Measurements from ENCODE around the gene HIVEP1. TPM values are rescaled to one million over a fixed set of nuclear protein-coding genes. Genes with fewer than 3 reads are reported as not detected.

HIVEP1 gene
- total RNA-seq, 1 experiment from 2014 or later = 16.7 TPM

GRCh38 chr6:12022481-12022880, 10.4 kb downstream of the HIVEP1 start:
- in situ Hi-C loops (cut with HindIII; ENCODE audit: low pct_unique_long_range_greater_than_20kb, low sequenced_read_pairs) (no loop called here), intact Hi-C loops (cut with micrococcal nuclease; ENCODE audit: unreplicated experiment) (no loop called here)
- ChIA-PET POLR2A (no interaction called here), CTCF (no interaction called here)
- Histone ChIP-seq H3K27ac (ENCODE audit: low read length) (no peak overlapping the region), H3K27me3 (ENCODE audit: control insufficient read depth, insufficient read depth, low read length) (no peaks in the 10 kb centered on the region), H3K4me3 (ENCODE audit: low read depth in 2 of 2, low read length in 2 of 2) (no peak overlapping the region), H3K4me1 (ENCODE audit: control insufficient read depth, insufficient read depth, low read length) (no peaks in the 10 kb centered on the region), H3K9me3 (ENCODE audit: control insufficient read depth, insufficient read depth, low read depth, low read length) (no peaks in the 10 kb centered on the region), H3K36me3 (ENCODE audit: control insufficient read depth, insufficient read depth, low read length) (no peaks in the 10 kb centered on the region; the same call in 1 of the 2 replicates)
- DNase-seq (ENCODE audit: low read depth, low spot score) (no peak), ATAC-seq (no peak)
- TF ChIP-seq, protein P1, sequence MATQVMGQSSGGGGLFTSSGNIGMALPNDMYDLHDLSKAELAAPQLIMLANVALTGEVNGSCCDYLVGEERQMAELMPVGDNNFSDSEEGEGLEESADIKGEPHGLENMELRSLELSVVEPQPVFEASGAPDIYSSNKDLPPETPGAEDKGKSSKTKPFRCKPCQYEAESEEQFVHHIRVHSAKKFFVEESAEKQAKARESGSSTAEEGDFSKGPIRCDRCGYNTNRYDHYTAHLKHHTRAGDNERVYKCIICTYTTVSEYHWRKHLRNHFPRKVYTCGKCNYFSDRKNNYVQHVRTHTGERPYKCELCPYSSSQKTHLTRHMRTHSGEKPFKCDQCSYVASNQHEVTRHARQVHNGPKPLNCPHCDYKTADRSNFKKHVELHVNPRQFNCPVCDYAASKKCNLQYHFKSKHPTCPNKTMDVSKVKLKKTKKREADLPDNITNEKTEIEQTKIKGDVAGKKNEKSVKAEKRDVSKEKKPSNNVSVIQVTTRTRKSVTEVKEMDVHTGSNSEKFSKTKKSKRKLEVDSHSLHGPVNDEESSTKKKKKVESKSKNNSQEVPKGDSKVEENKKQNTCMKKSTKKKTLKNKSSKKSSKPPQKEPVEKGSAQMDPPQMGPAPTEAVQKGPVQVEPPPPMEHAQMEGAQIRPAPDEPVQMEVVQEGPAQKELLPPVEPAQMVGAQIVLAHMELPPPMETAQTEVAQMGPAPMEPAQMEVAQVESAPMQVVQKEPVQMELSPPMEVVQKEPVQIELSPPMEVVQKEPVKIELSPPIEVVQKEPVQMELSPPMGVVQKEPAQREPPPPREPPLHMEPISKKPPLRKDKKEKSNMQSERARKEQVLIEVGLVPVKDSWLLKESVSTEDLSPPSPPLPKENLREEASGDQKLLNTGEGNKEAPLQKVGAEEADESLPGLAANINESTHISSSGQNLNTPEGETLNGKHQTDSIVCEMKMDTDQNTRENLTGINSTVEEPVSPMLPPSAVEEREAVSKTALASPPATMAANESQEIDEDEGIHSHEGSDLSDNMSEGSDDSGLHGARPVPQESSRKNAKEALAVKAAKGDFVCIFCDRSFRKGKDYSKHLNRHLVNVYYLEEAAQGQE (IDR thresholded peaks at IDR 0.05; ENCODE audit: insufficient read depth in 1 of 2, low read depth in 2 of 2, low read length in 1 of 2) = no peak
- TF ChIP-seq, protein P2, sequence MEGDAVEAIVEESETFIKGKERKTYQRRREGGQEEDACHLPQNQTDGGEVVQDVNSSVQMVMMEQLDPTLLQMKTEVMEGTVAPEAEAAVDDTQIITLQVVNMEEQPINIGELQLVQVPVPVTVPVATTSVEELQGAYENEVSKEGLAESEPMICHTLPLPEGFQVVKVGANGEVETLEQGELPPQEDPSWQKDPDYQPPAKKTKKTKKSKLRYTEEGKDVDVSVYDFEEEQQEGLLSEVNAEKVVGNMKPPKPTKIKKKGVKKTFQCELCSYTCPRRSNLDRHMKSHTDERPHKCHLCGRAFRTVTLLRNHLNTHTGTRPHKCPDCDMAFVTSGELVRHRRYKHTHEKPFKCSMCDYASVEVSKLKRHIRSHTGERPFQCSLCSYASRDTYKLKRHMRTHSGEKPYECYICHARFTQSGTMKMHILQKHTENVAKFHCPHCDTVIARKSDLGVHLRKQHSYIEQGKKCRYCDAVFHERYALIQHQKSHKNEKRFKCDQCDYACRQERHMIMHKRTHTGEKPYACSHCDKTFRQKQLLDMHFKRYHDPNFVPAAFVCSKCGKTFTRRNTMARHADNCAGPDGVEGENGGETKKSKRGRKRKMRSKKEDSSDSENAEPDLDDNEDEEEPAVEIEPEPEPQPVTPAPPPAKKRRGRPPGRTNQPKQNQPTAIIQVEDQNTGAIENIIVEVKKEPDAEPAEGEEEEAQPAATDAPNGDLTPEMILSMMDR (IDR thresholded peaks at IDR 0.05) = no peak
- TF ChIP-seq SIN3A (IDR thresholded peaks at IDR 0.05; ENCODE audit: borderline replicate concordance, insufficient read depth, low read depth, low read length) (no peak), POLR2AphosphoS5 (IDR thresholded peaks at IDR 0.05; ENCODE audit: low read depth, low read length) (no peak), TCF7L2 (IDR thresholded peaks at IDR 0.05; ENCODE audit: low read depth, low read length) (no peak)
- BruUV-seq (replicated peaks) = no TSS peak

DNA sequence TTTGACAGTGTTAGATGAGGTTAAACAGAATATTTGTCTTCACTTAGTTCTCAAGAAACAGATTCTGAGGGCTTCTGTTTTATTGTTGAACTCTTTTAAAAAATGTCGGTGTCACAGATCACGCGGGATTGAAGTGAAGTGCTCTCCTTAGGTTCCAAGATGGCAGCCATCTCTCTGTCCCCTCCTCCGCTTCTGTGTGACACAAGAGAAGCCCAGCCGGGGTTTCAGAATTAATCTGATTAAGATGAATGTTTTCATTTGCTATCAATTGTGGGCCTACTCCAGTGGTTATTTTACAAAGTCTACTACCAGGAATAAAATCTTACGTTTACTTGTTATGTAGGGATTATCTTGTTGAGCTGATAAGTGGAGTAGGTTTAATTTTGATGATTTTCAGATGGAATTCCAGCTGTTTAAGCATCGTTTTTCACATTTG, 10.9 kb downstream of the HIVEP1 start:
- no TSS peak for BruUV-seq (replicated peaks)
- no peak for ATAC-seq
- POLR2A ChIA-PET = interaction anchor here (0.6 kb wide), 1 partner anchor 260 kb away, joined by 3 read pairs; no protein-coding TSS in a partner anchor
- no peaks in the 10 kb centered on the region; the same call in 1 of the 2 replicates for H3K36me3 ChIP-seq (ENCODE audit: control insufficient read depth, insufficient read depth, low read length)
- intact Hi-C loops (cut with micrococcal nuclease; ENCODE audit: unreplicated experiment) = no loop called here
- DNase-seq (ENCODE audit: low read depth, low spot score) = no peak
- TF ChIP-seq POLR2AphosphoS5 (IDR thresholded peaks at IDR 0.05; ENCODE audit: low read depth, low read length) (no peak), TCF7L2 (IDR thresholded peaks at IDR 0.05; ENCODE audit: low read depth, low read length) (no peak), SIN3A (IDR thresholded peaks at IDR 0.05; ENCODE audit: borderline replicate concordance, insufficient read depth, low read depth, low read length) (no peak)
- TF ChIP-seq, protein P2 (IDR thresholded peaks at IDR 0.05) = no peak
- TF ChIP-seq, protein P1 (IDR thresholded peaks at IDR 0.05; ENCODE audit: insufficient read depth in 1 of 2, low read depth in 2 of 2, low read length in 1 of 2) = no peak
- H3K27ac ChIP-seq (ENCODE audit: low read length) = no peak overlapping the region
- no peaks in the 10 kb centered on the region for H3K27me3 ChIP-seq (ENCODE audit: control insufficient read depth, insufficient read depth, low read length)
- CTCF ChIA-PET = no interaction called here
- in situ Hi-C loops (cut with HindIII; ENCODE audit: low pct_unique_long_range_greater_than_20kb, low sequenced_read_pairs) = no loop called here
- no peaks in the 10 kb centered on the region for H3K9me3 ChIP-seq (ENCODE audit: control insufficient read depth, insufficient read depth, low read depth, low read length)
- no peak overlapping the region for H3K4me3 ChIP-seq (ENCODE audit: low read depth in 2 of 2, low read length in 2 of 2)
- no peaks in the 10 kb centered on the region for H3K4me1 ChIP-seq (ENCODE audit: control insufficient read depth, insufficient read depth, low read length)

All from Panc1 (cell line).